GM18951 (cell line): ENCODE results near the gene AFAP1L2.
"Not testable (repeated sequence)": the region's sequence is repeated elsewhere in the genome, so short reads cannot be mapped to it uniquely, and the experiment has no call there.

Experiments used
- POLR2A ChIP-seq: IDR thresholded peaks from 4 replicates; pipeline ENCODE4 v1.6.1; 2011; ENCODE audit warnings: mild to moderate bottlenecking; ENCODE audit not compliant: insufficient read length, insufficient read depth; ENCODE audit errors: extremely low read depth
- in situ Hi-C: fragments of 300-500 bp; cut with MboI; formaldehyde crosslinking; loops from one replicate; pipeline ENCODE4 v1.12.0; 2022; ENCODE audit warnings: low sequenced_read_pairs, mixed read lengths, inconsistent platforms; ENCODE audit not compliant: unreplicated experiment

Gene AFAP1L2

DNA sequence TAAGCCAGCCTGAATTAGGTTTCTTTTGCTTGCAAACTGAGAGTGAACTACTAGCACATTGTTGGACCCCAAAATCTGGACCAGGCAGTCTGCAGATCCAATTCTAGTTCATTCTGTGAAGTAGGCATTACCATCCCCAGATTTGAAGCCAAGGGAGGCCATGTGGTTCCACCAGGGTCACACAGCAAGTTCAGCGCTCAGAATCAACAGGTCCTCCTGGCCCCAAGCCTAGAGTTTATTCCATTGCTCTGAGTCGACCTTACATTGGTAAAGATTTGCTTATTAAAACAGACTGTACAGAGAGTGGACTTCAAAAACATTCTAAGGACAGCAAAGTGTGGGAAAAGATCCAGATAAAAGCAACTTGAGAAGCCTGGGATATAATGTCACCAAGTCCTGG is 50.9 kb downstream of the AFAP1L2 start:
- in situ Hi-C loops, result no loop called here
- no peak for TF ChIP-seq POLR2A

DNA sequence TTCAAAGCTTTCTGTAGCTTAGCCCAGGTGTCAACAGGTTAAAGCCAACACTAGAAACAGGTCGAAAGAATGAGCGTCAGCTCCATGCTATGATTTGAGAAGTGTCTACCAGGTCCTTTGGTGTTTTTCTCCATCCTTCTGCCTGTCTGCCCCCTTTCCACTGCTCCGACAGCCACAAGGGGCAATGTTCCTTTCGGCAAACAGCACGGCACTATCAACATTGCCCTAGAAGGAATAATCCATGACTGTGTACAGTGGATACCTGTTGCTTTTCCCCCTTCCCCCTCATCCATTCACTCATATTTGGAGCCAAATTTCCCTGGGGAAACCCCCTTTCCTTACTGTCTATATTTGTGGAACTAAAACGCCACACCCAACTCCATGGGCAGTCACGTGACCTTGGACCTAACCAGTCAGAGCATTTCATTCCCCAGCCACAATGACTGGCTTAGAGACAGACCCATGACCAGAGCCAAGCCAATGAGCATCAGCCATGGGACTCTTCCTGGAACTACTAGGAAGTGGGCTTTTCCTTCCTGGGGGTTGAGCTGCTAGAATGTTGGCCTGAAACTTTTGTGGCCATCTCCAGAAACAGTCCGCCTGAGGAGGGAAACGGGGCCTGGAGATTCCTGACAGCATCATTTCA is 51.5 kb downstream of the AFAP1L2 start:
- TF ChIP-seq POLR2A, result no peak
- in situ Hi-C loops, result no loop called here

DNA sequence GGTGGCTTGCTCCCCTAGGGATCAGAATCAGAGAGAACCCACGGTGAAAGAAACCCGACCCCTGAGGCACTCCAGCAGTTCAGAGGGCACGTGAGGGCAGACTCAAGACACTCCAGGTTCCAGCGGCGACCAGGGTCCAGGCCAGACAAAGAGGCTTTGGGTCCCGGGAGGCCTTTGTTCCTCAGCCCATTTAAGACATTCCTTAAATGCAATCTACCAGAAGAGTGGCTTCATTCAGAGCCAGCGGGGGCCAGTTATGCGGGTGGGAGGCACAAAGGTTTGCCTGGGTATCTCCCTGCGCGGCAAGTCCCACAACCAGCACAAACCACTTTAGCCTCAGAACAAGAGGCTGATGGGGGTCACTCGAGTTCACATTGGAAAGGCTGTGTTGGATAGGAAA is 53.6 kb downstream of the AFAP1L2 start:
- TF ChIP-seq POLR2A, result no peak
- in situ Hi-C loops, result no loop called here

DNA sequence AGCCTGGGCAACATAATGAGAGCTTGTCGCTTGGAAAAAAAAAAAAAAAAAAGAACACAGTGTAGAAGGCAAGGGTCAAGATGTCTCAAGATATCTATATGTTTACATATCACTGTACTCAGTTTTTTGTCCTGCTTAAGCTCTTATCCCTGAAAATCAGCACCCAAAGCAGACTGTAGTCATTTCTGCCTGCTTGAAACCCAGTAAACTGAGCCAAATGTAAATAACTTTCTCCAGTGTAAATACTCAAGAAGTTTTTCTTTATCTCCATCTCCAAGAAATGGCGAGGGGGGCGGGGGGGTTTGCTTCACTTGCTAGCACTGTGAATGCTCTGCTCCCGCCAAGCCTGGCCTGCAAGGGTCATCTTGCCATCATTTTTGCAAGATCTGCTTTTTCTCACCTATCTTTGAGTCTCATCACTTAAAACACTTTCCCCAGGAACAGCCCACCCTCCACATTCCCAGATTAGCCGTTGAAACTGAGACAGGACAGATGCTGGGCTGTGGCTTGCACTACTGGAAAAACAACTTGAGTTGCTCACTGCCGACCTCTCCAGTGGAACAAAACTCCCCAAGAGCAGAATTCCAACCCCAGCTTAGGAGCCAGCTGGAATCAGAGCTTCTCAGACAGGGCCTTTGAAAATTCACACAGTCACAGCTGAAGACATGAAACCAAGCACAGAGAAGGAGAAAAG is 54.6 kb downstream of the AFAP1L2 start:
- in situ Hi-C loops, result no loop called here
- TF ChIP-seq POLR2A, result no peak

DNA sequence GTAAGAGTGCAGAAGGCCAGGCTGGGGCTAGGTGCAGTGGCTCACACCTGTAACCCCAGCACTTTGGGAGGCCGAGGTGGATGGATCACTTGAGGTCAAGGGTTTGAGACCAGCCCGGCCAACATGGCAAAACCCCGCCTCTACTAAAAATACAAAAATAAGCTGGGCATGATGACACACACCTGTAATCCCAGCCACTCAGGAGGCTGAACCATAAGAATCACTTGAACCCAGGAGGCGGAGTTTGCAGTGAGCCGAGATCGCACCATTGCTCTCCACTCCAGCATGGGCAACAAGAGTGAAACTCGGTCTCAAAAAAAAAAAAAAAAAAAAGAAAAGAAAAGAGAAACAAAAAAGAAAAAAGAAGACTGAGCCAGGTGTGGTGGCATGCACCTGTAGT is 55.2 kb downstream of the AFAP1L2 start:
- in situ Hi-C loops, result not testable (repeated sequence)

DNA sequence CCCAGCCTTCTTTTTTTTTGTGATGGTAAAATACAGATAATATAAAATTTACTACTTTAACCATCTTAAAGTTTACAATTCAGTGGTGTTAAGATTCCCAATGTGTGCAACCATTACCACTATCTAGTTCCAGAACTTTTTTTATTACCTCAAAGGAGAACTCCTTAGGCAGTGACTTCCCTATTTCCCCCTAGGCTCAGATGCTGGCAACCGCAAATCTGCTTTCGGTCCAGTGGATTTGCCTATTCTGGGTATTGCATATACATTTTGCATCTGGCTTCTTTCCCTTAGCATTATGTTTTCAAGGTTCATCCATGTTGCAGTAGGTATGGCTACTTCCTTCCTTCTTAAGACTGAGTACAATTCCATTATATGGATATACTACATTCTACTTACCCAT is 56.5 kb downstream of the AFAP1L2 start:
- TF ChIP-seq POLR2A, result no peak
- in situ Hi-C loops, result no loop called here

DNA sequence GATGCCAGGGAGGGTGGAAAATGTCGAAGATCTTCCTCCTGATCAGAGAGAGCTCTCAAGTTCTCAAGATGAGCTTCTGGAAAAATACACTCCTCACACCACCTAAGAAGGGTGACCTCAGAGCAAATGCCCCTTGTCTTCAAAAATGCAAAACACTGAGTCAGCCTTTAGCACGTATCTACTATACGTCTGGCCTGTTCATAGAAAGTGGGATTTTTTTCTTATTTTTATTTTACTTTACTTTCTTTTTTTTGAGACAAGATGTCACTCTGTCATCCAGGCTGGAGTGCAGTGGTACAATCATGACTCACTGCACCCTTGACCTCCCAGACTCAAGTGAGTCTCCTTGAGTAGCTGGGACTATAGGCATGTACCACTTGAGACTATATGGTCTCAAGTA is 57.1 kb downstream of the AFAP1L2 start:
- in situ Hi-C loops, result no loop called here
- TF ChIP-seq POLR2A, result no peak

DNA sequence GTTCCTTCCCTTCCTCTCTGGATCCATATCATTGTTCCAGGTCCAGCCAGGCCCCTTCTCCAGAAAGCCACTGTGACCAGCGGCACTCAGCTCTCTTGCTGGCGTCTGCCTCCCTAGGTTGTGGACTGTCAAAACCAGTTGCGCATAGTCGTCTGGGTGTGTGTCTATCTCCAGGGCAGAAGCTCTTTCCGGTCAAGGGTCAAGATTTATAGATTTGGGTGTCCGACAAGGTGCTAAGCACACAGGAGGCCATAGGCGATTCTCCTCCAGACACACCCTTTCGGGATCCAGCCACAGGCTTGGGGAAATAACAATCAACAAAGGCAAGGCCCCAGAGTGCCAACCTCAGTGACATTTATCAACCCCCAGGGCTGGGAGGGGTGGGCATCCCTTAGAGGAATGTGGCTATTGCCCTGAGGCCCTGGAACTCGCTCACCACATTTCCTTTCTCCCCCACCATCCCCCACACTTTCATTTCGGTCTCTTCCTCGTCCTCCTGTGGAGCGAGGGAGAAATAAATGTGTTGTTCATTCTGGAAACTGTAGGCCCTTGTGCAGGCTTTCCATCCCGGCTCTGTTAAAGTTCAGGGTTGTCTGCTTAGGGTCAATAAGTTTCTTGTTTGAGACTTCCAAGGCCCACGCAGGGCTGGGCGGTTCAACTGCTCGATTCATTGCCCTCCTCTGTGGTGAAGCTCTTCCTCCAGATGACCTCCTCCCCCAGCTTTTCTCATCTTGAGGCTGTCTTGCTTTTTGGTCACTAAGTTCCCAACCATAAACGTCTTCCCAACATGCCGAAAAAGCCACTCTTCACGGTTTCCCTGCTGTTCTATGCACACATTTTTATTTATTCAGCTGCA is 57.9 kb downstream of the AFAP1L2 start:
- TF ChIP-seq POLR2A, result no peak
- in situ Hi-C loops, result no loop called here

DNA sequence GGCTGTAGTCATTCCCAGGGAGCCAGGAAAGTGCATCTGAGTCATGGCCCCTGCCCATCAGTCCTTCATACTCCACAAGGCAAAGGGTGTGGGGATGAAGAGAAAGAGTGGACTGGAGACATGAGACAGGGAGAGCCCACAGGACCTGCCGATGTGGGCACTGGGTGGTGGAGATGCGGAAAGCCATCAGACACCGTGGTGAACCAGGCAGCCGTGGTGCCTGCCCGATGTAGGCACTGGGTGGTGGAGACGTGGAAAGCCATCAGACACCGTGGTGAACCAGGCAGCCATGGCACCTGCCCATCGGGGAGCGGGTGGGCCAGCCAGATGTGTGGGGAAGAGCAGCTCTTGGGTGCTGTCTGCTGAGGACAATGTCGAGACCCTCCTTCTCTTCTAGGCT is 58.6 kb downstream of the AFAP1L2 start:
- no peak for TF ChIP-seq POLR2A
- in situ Hi-C loops, result no loop called here

DNA sequence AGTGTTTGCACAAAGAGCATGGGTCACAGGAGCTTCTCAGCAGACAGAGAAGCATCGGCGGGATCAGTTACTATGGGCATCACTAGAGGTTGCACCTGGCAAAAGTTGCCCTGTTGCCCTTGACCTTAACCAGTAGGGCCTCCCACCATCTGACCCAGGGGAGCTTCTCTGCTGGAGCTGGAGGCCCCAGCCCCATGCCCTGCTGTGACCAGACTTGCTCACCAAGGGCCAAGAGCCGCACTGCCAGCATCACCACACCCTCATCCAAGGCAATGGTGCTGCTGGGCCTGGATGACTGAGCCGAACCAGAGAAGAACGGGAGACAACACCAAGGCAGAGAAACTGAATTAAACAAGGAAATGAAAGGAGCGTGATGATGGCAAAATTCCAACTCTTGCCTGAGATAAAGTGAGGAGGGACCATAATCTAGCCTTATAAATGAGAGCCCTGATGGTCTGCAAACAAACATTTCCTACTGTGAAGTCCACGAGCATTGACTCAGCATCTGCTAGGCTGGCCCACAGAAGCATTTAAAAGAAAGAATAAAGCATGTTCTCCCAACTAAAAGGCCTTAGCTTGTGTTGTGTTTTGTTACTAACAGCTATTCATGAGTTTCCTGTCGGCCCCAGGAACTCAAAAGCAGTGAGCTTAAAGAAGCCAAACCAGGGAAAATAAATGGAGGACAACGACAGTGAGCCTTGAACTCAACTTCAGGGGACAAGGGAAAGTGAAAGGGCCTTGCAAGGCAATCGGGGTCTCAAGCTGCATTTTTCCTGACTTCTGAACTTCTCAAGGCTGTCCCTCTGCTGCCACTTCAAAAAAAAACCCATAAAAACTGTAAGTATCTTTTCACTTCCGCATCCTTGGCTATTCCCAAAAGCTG is 60.4 kb downstream of the AFAP1L2 start:
- in situ Hi-C loops, result no loop called here
- no peak for TF ChIP-seq POLR2A

DNA sequence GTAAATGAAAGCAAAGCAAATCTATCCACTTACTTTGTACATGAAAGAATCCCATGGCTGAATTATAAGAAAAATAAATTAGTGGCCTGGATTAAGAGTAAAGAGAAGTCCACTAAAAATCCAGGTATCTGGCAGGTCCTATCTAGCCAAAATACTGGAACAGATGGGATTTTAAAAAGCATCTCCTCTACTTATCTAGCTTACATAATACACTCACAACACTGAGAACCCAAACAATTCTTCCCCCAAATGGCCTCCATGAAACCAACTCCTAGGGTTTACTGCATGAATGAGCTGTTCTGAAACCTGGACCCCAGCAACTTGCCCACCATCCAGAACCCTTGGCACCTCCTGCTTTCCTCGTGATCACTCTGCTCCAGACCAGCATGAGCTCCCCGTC is 61.3 kb downstream of the AFAP1L2 start:
- in situ Hi-C loops, result no loop called here
- no peak for TF ChIP-seq POLR2A

DNA sequence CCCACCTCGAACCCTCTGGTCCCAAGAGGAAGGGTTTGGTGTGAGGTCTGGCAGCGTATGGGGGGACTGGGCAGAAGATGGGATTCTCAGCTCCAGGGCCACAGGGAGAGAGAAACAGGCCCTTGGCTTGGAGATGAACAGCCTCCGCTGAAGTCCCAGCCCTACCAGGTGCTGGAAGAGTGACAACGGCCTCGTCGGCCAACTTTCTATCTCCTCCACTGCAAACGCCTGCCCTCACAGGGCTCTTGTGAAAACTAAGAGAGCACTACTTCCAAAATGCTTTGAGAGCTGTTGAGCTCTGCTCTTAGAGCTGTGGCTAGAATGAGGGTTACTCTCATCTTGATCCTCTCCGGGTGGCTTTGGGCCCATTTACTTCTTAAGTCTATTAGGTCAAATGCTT is 63.5 kb downstream of the AFAP1L2 start:
- TF ChIP-seq POLR2A, result no peak
- in situ Hi-C loops, result no loop called here

DNA sequence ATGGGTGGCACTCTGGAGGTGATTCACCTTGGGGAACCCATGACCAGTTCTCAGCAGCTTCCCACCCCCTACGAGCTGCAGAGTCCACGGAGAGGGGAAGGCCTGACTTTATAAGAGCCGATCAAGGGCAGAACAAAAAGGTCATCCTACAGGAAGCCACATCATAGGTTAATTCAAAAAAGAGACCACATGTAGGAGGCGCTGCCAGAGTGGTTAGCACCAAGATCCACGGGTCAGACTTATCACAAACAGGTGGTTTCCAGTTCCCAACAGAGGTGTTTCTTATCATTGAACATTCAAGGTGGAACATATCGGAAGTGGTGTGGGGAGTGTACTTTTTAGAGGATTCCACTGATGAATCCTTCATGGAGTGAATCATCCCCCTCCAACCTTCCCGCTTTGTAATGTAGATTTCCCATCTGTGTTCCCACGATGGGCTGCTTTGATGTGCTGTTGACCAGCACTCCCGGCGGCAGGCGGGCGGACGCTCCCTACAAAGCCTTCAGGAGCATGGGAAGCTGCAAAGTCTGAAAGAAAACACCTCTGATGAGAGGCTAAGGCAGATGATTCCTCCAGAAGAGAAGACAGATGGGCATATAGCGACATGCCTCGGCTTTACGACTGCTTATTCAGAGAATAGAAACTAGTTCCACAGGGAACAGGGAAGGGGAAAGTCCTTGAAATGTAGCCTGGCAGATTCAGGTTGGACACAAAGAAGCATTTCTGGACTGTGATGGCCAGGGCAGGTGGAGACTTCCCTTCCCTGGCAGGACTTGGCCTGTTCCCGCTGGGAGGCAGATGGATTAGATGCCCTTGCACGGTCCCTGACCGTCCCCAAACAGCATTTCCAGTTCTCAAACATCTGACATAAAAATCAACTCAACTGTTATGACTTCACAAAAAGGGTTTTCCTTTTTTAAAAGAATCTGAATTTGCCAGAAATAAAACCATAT is 66.5 kb downstream of the AFAP1L2 start:
- in situ Hi-C loops, result no loop called here
- no peak for TF ChIP-seq POLR2A
